HCT116 (cell line): ENCODE results near the gene GPR146. TPM values are rescaled to one million over a fixed set of nuclear protein-coding genes. Genes with fewer than 3 reads are reported as not detected.

Experiments used
- ATAC-seq: fragments of 200-7000 bp; cut with Tn5 transposase; 2 replicates; pipeline ENCODE4 v1.9.1; 2020; ENCODE audit warnings: mild to moderate bottlenecking, moderate library complexity
- BruUV-seq: library from RNA; stranded (reverse); fragments of 400-500 nt; replicated peaks from 2 replicates; lab custom pipeline; 2021; lab: Mats Ljungman, UMichigan
- CTCF ChIA-PET: fragments of 300-600 bp; sonication (Branson Sonifier 250); formaldehyde crosslinking; loops from one replicate; lab custom pipeline; 2021; ENCODE audit warnings: antibody characterized with exemption; lab: Charles Lee
- POLR2A ChIA-PET: fragments of 300-600, 350-600 bp; sonication (Branson Sonifier 250); formaldehyde crosslinking; loops from one replicate; lab custom pipeline; 2021; ENCODE audit warnings: antibody characterized with exemption; lab: Charles Lee
- RAD21 ChIA-PET, 2 experiments: fragments of 300-600 bp; sonication (Branson Sonifier 250); formaldehyde crosslinking; loops; one replicate each; lab custom pipeline; 2023; ENCODE audit warnings: low total read pairs in 2 of 2; ENCODE audit not compliant: uncharacterized antibody in 2 of 2, unreplicated experiment in 2 of 2, low non-redundant PET in 1 of 2; lab: Charles Lee
- DNase-seq: peaks from one replicate; pipeline ENCODE4 v3.0.0-alpha.2; 2010; ENCODE audit warnings: low read depth, low spot score
- H2AFZ ChIP-seq: fragments of 200-600 bp; shearing (Covaris generic), sonication (generic); 2 replicates; pipeline ENCODE4 v1.6.1; 2017; ENCODE audit warnings: low read depth, mixed run types, mixed read lengths, antibody characterized with exemption, low read length; ENCODE audit not compliant: poor library complexity, severe bottlenecking
- H3K27ac ChIP-seq: 2 replicates; pipeline ENCODE4 v1.5.1; 2012; ENCODE audit warnings: low read depth, low read length
- H3K27me3 ChIP-seq: fragments of 200-600 bp; sonication (generic); 2 replicates; pipeline ENCODE4 v1.6.1; 2016; ENCODE audit warnings: mixed run types, low read length, mixed read lengths; ENCODE audit not compliant: insufficient read depth
- H3K36me3 ChIP-seq, 2 experiments: fragments of 200-500 bp in 1 of 2; fragments of 200-600 bp in 1 of 2; sonication (Bioruptor generic) in 1 of 2; sonication (generic) in 1 of 2; 2 replicates each; pipeline versions ENCODE4 v1.5.1 to v1.6.1; 2014 to 2016; ENCODE audit warnings: low read length in 2 of 2, inconsistent platforms in 1 of 2, mixed read lengths in 1 of 2, mixed run types in 1 of 2; ENCODE audit not compliant: insufficient read depth in 2 of 2, control insufficient read depth in 1 of 2
- H3K4me1 ChIP-seq, 2 experiments: fragments of 200-600 bp in 1 of 2; sonication (generic) in 1 of 2; 2 replicates each; pipeline versions ENCODE4 v1.5.1 to v1.6.1; 2012 to 2017; ENCODE audit warnings: low read length in 2 of 2, inconsistent platforms in 1 of 2, mild to moderate bottlenecking in 1 of 2, mixed read lengths in 1 of 2, mixed run types in 1 of 2, moderate library complexity in 1 of 2; ENCODE audit not compliant: insufficient read depth in 2 of 2, control insufficient read depth in 1 of 2
- H3K4me2 ChIP-seq: fragments of 200-600 bp; sonication (generic); 2 replicates; pipeline ENCODE4 v1.6.1; 2017; ENCODE audit warnings: mixed run types, low read length, mixed read lengths
- H3K4me3 ChIP-seq, 2 experiments: fragments of 200-600 bp in 1 of 2; sonication (generic) in 1 of 2; replicated peaks in 1 of 2; 2 replicates each; pipeline ENCODE4 v1.5.1; 2011 to 2016; ENCODE audit warnings: low read length in 2 of 2, control low read depth in 1 of 2, low read depth in 1 of 2, mild to moderate bottlenecking in 1 of 2, mixed read lengths in 1 of 2, mixed run types in 1 of 2
- H3K79me2 ChIP-seq: fragments of 200-600 bp; sonication (generic); 2 replicates; pipeline ENCODE4 v1.6.1; 2017; ENCODE audit warnings: mild to moderate bottlenecking, mixed run types, low read length, moderate library complexity, mixed read lengths; ENCODE audit not compliant: insufficient read depth
- H3K9ac ChIP-seq: fragments of 200-600 bp; sonication (generic); 2 replicates; pipeline ENCODE4 v1.6.1; 2016; ENCODE audit warnings: low read length, mixed read lengths
- H3K9me2 ChIP-seq: fragments of 200-600 bp; sonication (generic), shearing (Covaris generic); 2 replicates; pipeline ENCODE4 v1.6.1; 2017; ENCODE audit warnings: mixed run types, mild to moderate bottlenecking, moderate library complexity; ENCODE audit not compliant: insufficient read depth
- H3K9me3 ChIP-seq, 2 experiments: fragments of 200-500 bp in 1 of 2; fragments of 200-600 bp in 1 of 2; sonication (Bioruptor generic) in 1 of 2; sonication (generic) in 1 of 2; 2 replicates each; pipeline ENCODE4 v1.6.1; 2014 to 2017; ENCODE audit warnings: low read length in 2 of 2, mixed read lengths in 2 of 2, inconsistent platforms in 1 of 2, low read depth in 1 of 2, mild to moderate bottlenecking in 1 of 2, mixed run types in 1 of 2, moderate library complexity in 1 of 2; ENCODE audit not compliant: control insufficient read depth in 1 of 2, insufficient read depth in 1 of 2
- H4K20me1 ChIP-seq: fragments of 200-600 bp; sonication (generic), shearing (Covaris generic); 2 replicates; pipeline ENCODE4 v1.6.1; 2017; ENCODE audit warnings: mixed run types, mild to moderate bottlenecking, moderate library complexity; ENCODE audit not compliant: insufficient read depth
- CBX3 ChIP-seq: IDR thresholded peaks from 2 replicates; pipeline ENCODE4 v1.6.1; 2012; ENCODE audit warnings: low read depth
- EGR1 ChIP-seq: IDR thresholded peaks from 2 replicates; pipeline ENCODE4 v1.6.1; 2012; ENCODE audit warnings: low read depth
- ELF1 ChIP-seq: IDR thresholded peaks from 2 replicates; pipeline ENCODE4 v1.6.1; 2012; ENCODE audit warnings: low read depth, borderline replicate concordance
- EZH2 ChIP-seq: fragments of 200-600 bp; sonication (generic); IDR thresholded peaks from 2 replicates; pipeline ENCODE4 v1.6.1; 2017; ENCODE audit warnings: antibody characterized with exemption, mixed run types
- EZH2phosphoT487 ChIP-seq: fragments of 200-600 bp; IDR thresholded peaks from 2 replicates; pipeline ENCODE4 v1.6.1; 2018; ENCODE audit warnings: antibody characterized with exemption, borderline replicate concordance
- JUND ChIP-seq: IDR thresholded peaks from 2 replicates; pipeline ENCODE4 v1.6.1; 2012
- MAX ChIP-seq: IDR thresholded peaks from 2 replicates; pipeline ENCODE4 v1.6.1; 2012
- POLR2A ChIP-seq: IDR thresholded peaks from 2 replicates; pipeline ENCODE4 v1.7.0; 2011; ENCODE audit warnings: borderline replicate concordance; ENCODE audit not compliant: insufficient read depth, insufficient read length; ENCODE audit errors: extremely low read depth
- POLR2AphosphoS5 ChIP-seq: IDR thresholded peaks from 2 replicates; pipeline ENCODE4 v1.6.1; 2011; ENCODE audit warnings: mild to moderate bottlenecking, low read depth, low read length, moderate library complexity
- SIN3A ChIP-seq: IDR thresholded peaks from 2 replicates; pipeline ENCODE4 v1.6.1; 2012; ENCODE audit warnings: low read depth
- SP1 ChIP-seq: IDR thresholded peaks from 2 replicates; pipeline ENCODE4 v1.6.1; 2012; ENCODE audit warnings: low read depth
- SRF ChIP-seq: IDR thresholded peaks from 2 replicates; pipeline ENCODE4 v1.6.1; 2012; ENCODE audit warnings: low read depth
- TCF7L2 ChIP-seq: IDR thresholded peaks from 2 replicates; pipeline ENCODE4 v1.7.0; 2011; ENCODE audit warnings: borderline replicate concordance, inconsistent platforms; ENCODE audit not compliant: insufficient read depth, insufficient read length; ENCODE audit errors: extremely low read depth
- YY1 ChIP-seq: IDR thresholded peaks from 2 replicates; pipeline ENCODE4 v1.6.1; 2011; ENCODE audit warnings: low read length, low read depth, moderate library complexity, mild to moderate bottlenecking; ENCODE audit not compliant: insufficient replicate concordance; ENCODE audit errors: extremely low read depth
- ZFX ChIP-seq: fragments of 450-650 bp; IDR thresholded peaks from 2 replicates; pipeline ENCODE4 v1.6.1; 2017
- intact Hi-C: fragments of 100-400 bp; cut with micrococcal nuclease; formaldehyde crosslinking; loops from 2 replicates; pipeline ENCODE4 v1.10.0; 2022
- total RNA-seq: library from RNA; stranded (reverse); gene quantifications from one replicate; pipeline ENCODE4 v1.2.1, GENCODE V29; 2021; ENCODE audit not compliant: unreplicated experiment
- TF ChIP-seq, protein P1 (sequence below): IDR thresholded peaks from 2 replicates; pipeline ENCODE4 v1.6.1; 2012
- TF ChIP-seq, protein P2 (sequence below): IDR thresholded peaks from 2 replicates; pipeline ENCODE4 v1.6.1; 2012; ENCODE audit warnings: low read depth

Gene GPR146
- total RNA-seq, 1 experiment from 2014 or later, result 2.4 TPM

DNA sequence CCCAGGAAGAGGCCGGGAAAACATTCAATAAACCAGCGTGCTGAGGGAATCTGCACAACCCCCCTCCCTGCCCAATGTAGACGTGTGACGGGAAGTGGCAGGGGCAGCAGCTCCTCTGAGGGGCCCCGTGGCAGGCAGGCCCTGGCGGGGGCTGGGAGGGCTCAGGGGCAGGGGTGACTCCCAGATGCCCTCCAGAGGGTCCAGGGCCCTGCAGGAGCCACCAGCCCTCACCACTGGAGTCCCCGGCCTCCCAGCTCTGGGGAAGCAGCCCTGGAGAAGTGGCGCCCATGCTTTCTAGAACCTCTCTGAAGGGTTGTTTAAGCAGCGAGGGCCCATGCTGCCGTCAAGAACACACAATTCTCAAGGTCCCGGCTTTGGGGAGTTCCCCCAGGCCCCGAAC, 35.2 kb downstream of the GPR146 start:
- intact Hi-C loops, result no loop called here

More for the DNA sequence above, 35.2 kb downstream of the GPR146 start:
- no peaks in the 10 kb centered on the region for H3K9me3 ChIP-seq
- H3K9ac ChIP-seq, result no peak overlapping the region
- H3K36me3 ChIP-seq, result no peaks in the 10 kb centered on the region
- no peaks in the 10 kb centered on the region for H3K27me3 ChIP-seq
- H4K20me1 ChIP-seq, result no peaks in the 10 kb centered on the region
- H3K4me3 ChIP-seq, result no peak overlapping the region
- BruUV-seq, result no TSS peak
- CTCF ChIA-PET, result interaction anchor here (1.1 to 1.2 kb wide), 2 partner anchors 8 to 86 kb away, joined by 3 read pairs; partner anchors contain the start of gene GPER1
- RAD21 ChIA-PET, result no interaction called here
- H3K4me2 ChIP-seq, result no peak overlapping the region
- POLR2A ChIA-PET, result no interaction called here
- TF ChIP-seq TCF7L2, result no peak
- TF ChIP-seq EZH2, result no peak
- TF ChIP-seq SRF, result no peak
- no peak for TF ChIP-seq ELF1
- no peak for TF ChIP-seq SP1
- no peak for TF ChIP-seq EGR1
- TF ChIP-seq, protein P1, sequence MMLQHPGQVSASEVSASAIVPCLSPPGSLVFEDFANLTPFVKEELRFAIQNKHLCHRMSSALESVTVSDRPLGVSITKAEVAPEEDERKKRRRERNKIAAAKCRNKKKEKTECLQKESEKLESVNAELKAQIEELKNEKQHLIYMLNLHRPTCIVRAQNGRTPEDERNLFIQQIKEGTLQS, result no peak
- TF ChIP-seq, protein P2, sequence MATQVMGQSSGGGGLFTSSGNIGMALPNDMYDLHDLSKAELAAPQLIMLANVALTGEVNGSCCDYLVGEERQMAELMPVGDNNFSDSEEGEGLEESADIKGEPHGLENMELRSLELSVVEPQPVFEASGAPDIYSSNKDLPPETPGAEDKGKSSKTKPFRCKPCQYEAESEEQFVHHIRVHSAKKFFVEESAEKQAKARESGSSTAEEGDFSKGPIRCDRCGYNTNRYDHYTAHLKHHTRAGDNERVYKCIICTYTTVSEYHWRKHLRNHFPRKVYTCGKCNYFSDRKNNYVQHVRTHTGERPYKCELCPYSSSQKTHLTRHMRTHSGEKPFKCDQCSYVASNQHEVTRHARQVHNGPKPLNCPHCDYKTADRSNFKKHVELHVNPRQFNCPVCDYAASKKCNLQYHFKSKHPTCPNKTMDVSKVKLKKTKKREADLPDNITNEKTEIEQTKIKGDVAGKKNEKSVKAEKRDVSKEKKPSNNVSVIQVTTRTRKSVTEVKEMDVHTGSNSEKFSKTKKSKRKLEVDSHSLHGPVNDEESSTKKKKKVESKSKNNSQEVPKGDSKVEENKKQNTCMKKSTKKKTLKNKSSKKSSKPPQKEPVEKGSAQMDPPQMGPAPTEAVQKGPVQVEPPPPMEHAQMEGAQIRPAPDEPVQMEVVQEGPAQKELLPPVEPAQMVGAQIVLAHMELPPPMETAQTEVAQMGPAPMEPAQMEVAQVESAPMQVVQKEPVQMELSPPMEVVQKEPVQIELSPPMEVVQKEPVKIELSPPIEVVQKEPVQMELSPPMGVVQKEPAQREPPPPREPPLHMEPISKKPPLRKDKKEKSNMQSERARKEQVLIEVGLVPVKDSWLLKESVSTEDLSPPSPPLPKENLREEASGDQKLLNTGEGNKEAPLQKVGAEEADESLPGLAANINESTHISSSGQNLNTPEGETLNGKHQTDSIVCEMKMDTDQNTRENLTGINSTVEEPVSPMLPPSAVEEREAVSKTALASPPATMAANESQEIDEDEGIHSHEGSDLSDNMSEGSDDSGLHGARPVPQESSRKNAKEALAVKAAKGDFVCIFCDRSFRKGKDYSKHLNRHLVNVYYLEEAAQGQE, result no peak
- TF ChIP-seq SIN3A, result no peak
- TF ChIP-seq POLR2A, result no peak
- TF ChIP-seq CBX3, result no peak
- TF ChIP-seq JUND, result no peak
- TF ChIP-seq MAX, result no peak
- TF ChIP-seq YY1, result no peak
- TF ChIP-seq ZFX, result no peak
- TF ChIP-seq EZH2phosphoT487, result no peak
- TF ChIP-seq POLR2AphosphoS5, result no peak
- peaks cover 0 to 5% of the 10 kb centered on the region in 2 experiments; a peak in 2 of 4 replicates for H3K4me1 ChIP-seq
- H3K9me2 ChIP-seq, result no peaks in the 10 kb centered on the region
- no peak overlapping the region for H2AFZ ChIP-seq
- no peaks in the 10 kb centered on the region for H3K79me2 ChIP-seq
- no peak overlapping the region for H3K27ac ChIP-seq
- DNase-seq, result no peak
- no peak for ATAC-seq
